ENCODE measurements around the gene DPEP2NB.
"Not testable (repeated sequence)": the region's sequence is repeated elsewhere in the genome, so short reads cannot be mapped to it uniquely, and the experiment has no call there.

Gene DPEP2NB

DNA sequence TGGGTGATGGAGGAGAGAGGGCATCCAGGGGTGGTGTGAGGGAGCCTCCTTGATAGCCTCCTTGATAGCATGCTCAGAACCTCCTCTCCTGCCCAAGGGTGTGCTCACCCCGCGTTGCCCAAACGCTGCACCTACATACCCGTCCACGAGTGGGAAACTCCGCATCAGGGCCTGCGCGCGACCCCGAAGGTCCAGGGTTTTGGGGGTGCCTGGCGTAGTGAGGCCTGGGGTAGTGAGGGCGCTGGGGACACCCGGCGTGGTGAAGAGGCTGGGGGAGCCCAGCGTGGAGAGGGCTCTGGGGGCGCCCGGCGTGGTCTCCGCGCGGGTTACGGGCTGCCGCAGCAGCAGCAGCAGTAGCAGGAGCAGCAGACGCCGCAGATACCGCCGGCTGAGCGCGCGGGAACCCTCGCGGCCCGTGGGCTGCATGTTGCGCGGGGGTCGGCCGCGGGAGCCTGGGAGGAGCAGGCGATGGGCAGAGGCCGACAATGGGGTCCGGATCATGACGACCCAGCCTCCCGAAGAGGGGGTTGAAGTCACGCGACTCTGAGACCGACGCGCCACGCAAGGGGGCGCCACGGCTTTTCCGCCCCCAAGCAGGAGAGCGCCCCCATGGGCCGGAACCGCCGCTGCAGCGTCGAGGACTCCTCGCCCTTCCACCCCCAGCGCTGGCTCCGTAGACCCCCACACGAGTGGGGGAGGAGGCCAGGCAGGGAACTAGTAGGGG is 35.6 kb downstream of the DPEP2NB start, which contains the start of gene DPEP3:
TSS of gene DPEP3 (minus strand) at position 545 of the 724 bp plus-strand sequence. CDS start at position 426, 119 bp downstream.
- DNase-seq, result no peak

GRCh38 chr16:67977469-67978227 is 38.1 kb downstream of the DPEP2NB start:
- no peak for DNase-seq

DNA sequence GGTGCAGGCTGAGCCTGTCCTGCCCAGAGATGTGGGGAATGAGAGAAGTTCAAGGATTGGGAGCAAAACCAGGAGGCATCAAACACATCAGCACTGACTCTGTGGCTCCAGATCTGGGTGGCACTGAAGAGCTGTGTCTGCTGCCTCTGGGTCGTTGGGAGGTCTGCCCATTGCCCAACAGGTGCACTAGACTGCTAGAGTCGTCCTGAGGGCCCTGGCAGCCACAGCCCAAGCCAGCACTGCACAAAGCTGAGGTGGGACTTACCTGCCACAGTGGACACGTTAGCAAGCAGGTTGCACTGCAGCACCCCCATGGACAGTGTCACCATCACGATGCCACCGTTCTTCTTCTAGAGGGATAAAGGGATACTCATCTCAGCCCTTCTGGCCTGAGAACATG is 38.7 kb downstream of the DPEP2NB start:
- DNase-seq, result no peak

- peak in 1 of 2 experiments; percentile 27 for DNase-seq
These were observed 39.5 kb downstream of the DPEP2NB start for GRCh38 chr16:67976205-67976604.

GRCh38 chr16:67975321-67976105 is 40.2 kb downstream of the DPEP2NB start:
- no peak for DNase-seq

- not testable (repeated sequence) for DNase-seq
These were observed 43.4 kb downstream of the DPEP2NB start for GRCh38 chr16:67972285-67972684.

DNA sequence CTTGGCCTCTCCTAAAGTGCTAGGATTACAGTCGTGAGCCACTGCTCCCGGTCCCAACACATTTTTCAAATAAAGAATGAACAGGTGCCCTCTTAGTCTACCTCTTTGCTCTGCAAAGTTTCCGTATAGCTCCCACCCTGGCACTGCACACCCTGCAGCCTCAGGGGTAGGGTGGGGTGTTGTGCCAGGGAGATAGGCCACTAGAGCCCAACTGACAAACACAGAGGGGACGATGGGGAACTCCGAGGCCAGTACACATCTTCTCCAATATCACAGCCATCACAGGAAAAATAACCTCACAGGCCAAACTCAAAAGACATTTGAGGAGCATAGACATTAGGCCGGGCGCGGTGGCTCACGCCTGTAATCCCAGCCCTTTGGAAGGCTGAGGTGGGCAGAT is 44.6 kb downstream of the DPEP2NB start:
- DNase-seq, result no peak

DNA sequence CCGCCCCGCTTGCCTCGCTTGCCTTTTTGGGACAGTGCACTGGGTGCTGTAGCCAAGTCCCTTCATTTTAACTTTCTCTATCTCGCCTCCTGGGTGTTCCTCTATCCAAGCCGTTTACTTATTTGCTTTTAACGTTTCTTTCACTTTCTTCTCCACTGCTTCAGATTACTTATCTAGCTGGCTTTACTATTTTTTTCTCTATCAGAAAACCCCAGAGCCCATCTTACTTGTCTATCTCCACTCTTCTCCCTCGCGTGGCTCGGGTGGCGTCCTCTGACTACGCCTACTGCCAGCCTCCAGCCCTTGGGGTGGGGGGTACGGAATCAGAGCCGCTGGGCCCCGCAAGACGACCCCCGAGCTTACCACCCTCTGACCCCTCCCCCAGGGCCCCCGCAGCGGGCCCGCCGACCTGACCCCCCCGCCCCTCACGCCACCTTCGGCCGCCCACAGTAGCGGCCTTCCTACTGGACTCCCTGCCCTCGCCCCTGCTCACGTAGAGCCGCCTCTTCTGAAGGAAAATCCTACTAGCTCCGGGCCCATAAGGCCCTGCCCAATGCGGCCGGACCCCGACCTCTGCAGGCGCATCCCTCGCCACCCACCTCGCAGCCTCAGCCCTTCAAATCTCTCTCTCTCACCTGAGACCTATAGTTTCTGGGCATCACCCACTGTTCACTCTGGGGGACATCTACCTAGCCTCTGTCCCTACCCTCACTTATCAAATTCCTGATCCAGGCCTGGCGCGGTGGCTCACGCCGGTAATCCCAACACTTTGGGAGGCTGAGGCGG is 46.3 kb downstream of the DPEP2NB start:
- no peak for DNase-seq

GRCh38 chr16:67968400-67969253 is 47.1 kb downstream of the DPEP2NB start, which contains the start of gene SLC12A4:
TSS of gene SLC12A4 (minus strand) at chr16:67968637. CDS start at chr16:67968553, 84 bp downstream.
- DNase-seq, result peak in 1 of 2 experiments; percentile 51

DNA sequence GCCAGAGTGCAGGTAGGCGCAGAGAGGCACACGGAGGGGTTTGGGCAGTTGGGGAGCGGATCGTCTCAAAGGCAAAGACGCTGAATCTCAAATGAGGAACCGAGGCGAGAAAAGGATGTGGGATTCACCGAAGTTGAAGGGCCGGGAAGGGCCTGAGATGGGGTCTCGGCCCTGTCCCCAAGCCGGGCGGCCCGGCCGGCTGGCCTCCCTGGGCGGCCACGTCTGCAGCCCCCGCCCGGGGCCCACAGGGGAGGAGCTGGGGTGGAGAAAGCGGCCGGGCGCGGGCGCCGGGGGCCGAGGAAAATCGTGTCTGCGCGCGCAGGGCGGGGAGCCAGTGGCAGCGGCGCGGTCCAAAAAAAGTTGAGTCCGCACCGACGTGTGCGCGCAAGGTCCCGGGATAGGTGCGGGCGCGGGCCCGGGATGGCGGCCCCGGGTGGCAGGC is 47.7 kb downstream of the DPEP2NB start:
- DNase-seq, result no peak

GRCh38 chr16:67967183-67967957 is 48.3 kb downstream of the DPEP2NB start:
- peak; percentile 46 to 70 for DNase-seq

DNA sequence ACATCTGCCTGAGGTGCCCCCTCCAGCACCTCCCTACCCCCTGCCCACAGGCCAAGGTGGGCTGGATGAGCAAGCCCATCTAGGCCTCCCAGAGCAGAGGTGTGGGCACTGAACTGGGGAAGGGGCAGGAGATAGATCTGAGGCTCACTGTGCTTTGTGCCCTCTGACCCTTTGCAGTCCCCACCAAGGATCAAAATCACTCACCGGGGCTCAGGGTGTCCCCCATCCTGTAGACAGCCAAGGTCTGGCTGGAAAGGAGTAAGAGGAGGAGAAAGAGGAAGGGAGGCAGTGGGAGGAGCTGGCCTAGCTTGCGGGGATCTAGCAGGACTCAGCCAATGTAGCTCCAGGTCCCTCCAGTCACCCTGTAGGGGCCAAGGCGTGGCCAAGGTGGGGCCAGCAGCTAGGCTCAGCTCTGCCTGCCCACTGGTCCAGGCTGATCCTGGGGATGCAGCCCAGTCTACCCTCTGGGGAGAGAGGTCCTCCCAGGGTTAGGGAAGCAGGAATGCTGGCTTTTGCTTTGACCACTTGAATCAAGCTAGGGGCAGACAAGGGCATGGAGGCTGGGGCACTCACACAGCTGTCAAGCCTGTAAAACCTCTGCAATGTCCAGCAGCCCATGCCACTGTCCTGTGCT is 49.0 kb downstream of the DPEP2NB start:
- DNase-seq, result no peak

DNA sequence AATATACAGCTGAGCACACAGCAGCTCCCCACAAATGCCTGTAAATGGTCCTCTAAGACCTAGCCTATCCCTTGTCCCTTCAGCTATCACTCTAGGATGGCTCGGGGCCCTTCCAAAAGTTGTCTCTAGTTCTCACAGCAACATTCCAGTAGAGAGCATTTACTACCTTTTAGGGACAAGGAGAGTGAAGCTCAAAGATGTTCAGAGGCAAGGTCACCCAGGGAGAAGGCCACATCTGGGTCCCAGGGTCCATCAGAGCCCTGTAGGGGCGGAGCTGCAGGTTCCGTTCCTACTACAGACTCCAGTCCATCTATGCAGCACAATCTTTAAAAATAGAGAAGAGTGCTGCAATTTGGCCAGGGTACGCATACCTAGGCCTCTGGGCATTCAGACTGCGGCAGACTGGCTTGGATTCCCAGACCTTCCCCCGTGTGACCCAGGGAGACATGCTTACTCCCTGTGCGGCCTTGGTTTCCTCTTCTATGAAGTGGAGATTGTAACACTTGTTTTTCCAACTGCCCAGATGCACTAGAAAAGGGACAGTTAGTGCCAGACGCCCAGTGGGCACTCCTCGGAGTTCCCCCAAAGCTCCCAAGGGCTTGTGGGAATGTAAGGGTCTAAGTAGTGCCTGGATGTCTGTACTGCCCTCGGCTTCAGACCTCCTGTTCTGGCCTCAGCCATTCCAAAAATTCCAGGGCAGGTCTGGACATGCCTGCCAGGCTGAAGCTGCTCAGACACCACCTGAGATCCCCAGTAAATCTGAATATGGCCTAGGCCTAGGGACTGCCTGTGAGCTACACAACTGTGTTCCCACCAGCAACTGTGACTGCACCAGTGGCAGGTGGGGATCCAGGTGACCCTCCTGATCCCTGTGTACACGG is 49.8 kb downstream of the DPEP2NB start:
- DNase-seq, result no peak

DNA sequence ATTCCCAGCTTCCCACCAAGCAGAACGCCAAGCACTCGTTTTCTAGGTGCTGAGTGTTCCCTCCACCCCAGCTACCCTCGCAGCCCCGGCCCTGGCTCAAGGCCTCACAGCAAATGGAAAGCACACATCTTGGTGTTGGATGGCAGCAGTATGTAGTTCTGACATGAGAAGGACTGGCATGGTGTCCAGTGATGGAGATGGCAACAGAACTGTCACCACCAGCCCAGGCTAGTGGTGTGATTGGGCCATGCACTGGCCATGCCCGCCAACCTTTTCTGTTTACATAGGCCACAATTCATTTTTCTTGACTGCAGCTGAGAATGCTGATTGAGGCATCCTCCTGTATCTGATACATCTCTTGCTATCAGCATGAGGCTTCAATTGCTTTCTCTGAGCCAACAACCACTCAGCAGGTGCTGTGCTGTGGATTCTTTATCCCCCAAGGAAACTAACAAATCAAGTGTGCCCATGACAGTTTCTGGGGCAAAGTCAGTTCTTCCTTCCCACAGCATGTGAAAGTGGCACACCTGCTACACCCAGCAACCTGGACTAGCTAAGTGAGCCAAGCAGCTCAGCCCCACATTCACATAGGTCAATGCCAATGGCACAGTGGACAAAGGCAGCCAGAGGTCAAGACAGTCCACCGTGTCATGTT is 51.1 kb downstream of the DPEP2NB start:
- DNase-seq, result no peak

- no peak for DNase-seq
These were observed 51.9 kb downstream of the DPEP2NB start for GRCh38 chr16:67963662-67964321.

Data from NCI-H524 (cell line).